Dendritic cell treated with granulocyte-macrophage colony-stimulating factor and Interleukin-4, amounts not matched to agents 40 ng/mL and 50 ng/mL, for 4 days (primary cell): ENCODE data around the gene CLCF1.

Source experiments
- H3K27ac Mint-ChIP-seq: one replicate; pipeline ENCODE4 v1.8.0; 2022; ENCODE audit warnings: mild to moderate bottlenecking, mixed read lengths
- H3K27me3 Mint-ChIP-seq: one replicate; pipeline ENCODE4 v1.8.0; 2022; ENCODE audit warnings: mild to moderate bottlenecking, mixed read lengths
- H3K36me3 Mint-ChIP-seq: one replicate; pipeline ENCODE4 v1.8.0; 2022; ENCODE audit warnings: low read depth, mixed read lengths
- H3K4me1 Mint-ChIP-seq: one replicate; pipeline ENCODE4 v1.8.0; 2022; ENCODE audit warnings: low read depth, mixed read lengths
- H3K4me3 Mint-ChIP-seq: one replicate; pipeline ENCODE4 v1.8.0; 2022; ENCODE audit warnings: mild to moderate bottlenecking, moderate library complexity, mixed read lengths
- H3K9me3 Mint-ChIP-seq: one replicate; pipeline ENCODE4 v1.8.0; 2022; ENCODE audit warnings: mixed read lengths
- intact Hi-C: fragments of 100-400 bp; cut with micrococcal nuclease; formaldehyde crosslinking; loops from one replicate; pipeline ENCODE4 v1.15.0; 2022

The CLCF1 gene

GRCh38 chr11:67412495-67413179 is 39.2 kb upstream of the CLCF1 start:
- H3K4me1 Mint-ChIP-seq = peaks cover 58% of the 10 kb centered on the region
- no peak overlapping the region for H3K27ac Mint-ChIP-seq
- intact Hi-C loops = no loop called here
- H3K27me3 Mint-ChIP-seq = peaks cover 67% of the 10 kb centered on the region
- H3K9me3 Mint-ChIP-seq = no peaks in the 10 kb centered on the region
- H3K4me3 Mint-ChIP-seq = no peak overlapping the region
- H3K36me3 Mint-ChIP-seq = no peaks in the 10 kb centered on the region

GRCh38 chr11:67411785-67412152 is 38.4 kb upstream of the CLCF1 start:
- no peak overlapping the region for H3K27ac Mint-ChIP-seq
- intact Hi-C loops = no loop called here
- peaks cover 60% of the 10 kb centered on the region for H3K4me1 Mint-ChIP-seq

GRCh38 chr11:67410984-67411784 is 37.8 kb upstream of the CLCF1 start:
- Mint-ChIP-seq H3K27ac (no peak overlapping the region), H3K36me3 (no peaks in the 10 kb centered on the region), H3K9me3 (no peaks in the 10 kb centered on the region), H3K27me3 (peaks cover 53% of the 10 kb centered on the region), H3K4me3 (no peak overlapping the region), H3K4me1 (peaks cover 60% of the 10 kb centered on the region)
- intact Hi-C loops = no loop called here

More at GRCh38 chr11:67411785-67412152, 38.4 kb upstream of the CLCF1 start:
- no peak overlapping the region for H3K4me3 Mint-ChIP-seq
- H3K27me3 Mint-ChIP-seq = peaks cover 59% of the 10 kb centered on the region
- H3K9me3 Mint-ChIP-seq = no peaks in the 10 kb centered on the region
- no peaks in the 10 kb centered on the region for H3K36me3 Mint-ChIP-seq

DNA sequence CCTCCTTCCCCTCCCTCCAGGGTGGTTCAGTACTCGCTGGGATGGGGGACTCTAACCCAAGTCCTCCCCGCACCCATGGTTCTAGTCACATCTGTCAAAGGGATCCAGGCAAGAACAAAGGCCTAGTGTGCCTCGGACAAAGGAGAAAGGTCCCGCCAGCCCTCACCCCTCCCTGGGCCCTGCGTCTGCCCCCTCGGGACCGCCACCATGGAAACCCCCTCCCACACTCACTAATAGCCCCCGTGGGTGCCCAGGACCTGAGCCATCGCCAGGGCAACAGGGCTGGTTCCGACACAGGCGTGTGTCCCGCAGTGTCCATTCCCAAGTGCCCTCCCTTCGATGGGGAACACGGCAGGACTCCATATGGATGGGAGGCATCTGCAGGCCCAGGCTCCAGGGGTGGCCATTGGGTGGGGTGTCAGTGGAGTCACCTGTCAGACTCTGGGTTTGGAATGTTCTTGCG is 37.0 kb upstream of the CLCF1 start:
- no peak overlapping the region for H3K4me3 Mint-ChIP-seq
- peaks cover 49% of the 10 kb centered on the region for H3K27me3 Mint-ChIP-seq
- H3K27ac Mint-ChIP-seq = no peak overlapping the region
- intact Hi-C loops = no loop called here
- H3K36me3 Mint-ChIP-seq = no peaks in the 10 kb centered on the region
- H3K9me3 Mint-ChIP-seq = no peaks in the 10 kb centered on the region
- peaks cover 62% of the 10 kb centered on the region for H3K4me1 Mint-ChIP-seq

DNA sequence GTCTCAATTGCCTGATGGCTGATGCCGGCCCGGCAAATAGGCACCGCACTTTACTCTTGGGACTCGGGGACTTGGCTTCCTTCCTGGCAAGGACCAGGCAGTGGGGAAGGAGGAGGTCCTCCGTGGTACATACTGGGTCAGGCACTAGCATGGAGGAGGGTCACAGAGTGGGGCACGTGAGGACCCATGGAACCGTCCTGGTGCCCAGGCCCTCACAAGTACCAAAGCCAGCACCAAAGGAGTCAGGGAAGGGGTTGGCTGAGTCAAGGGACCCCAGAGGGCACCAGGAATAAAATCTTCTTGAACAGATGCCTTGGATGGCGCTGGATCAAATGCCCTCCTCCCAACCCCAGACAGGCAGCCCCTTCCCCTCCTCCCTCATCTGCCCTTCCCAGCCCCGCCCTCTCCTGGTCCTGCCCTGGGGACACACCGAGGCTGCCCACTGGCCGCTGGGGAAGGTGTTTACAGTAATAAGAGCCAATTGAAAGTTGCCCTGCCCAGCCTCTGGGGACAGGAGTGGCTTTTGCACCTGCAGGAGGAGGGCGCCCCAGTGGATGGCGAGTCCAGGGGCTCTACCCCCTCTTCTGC is 36.5 kb upstream of the CLCF1 start:
- intact Hi-C loops = no loop called here
- Mint-ChIP-seq H3K4me1 (peaks cover 62% of the 10 kb centered on the region), H3K4me3 (peak overlapping the region; percentile 23), H3K36me3 (no peaks in the 10 kb centered on the region), H3K27me3 (peaks cover 44% of the 10 kb centered on the region), H3K27ac (no peak overlapping the region), H3K9me3 (no peaks in the 10 kb centered on the region)

DNA sequence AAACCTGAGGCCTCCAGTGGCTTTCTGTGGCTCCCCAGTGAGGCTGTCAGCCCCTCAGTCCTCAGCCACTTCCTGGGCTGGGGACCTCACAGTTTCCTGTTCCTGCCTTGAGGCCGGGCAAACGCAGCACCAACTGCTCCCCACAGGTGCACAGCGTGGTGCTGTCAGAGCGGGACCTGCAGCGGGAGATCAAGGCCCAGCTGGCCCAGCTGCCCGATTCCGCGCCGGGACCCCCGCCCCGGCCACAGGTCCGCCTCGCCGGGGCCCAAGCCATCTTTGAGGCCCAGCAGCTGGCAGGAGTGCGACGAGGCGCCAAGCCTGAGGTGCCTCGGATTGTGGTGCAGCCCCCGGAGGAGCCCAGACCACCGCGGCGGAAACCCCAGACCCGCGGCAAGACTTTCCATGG is 35.9 kb upstream of the CLCF1 start:
- Mint-ChIP-seq H3K9me3 (no peaks in the 10 kb centered on the region), H3K27ac (peak overlapping the region; percentile 47), H3K27me3 (peaks cover 38% of the 10 kb centered on the region), H3K4me3 (no peak overlapping the region), H3K36me3 (no peaks in the 10 kb centered on the region), H3K4me1 (peaks cover 67% of the 10 kb centered on the region)
- intact Hi-C loops = no loop called here

DNA sequence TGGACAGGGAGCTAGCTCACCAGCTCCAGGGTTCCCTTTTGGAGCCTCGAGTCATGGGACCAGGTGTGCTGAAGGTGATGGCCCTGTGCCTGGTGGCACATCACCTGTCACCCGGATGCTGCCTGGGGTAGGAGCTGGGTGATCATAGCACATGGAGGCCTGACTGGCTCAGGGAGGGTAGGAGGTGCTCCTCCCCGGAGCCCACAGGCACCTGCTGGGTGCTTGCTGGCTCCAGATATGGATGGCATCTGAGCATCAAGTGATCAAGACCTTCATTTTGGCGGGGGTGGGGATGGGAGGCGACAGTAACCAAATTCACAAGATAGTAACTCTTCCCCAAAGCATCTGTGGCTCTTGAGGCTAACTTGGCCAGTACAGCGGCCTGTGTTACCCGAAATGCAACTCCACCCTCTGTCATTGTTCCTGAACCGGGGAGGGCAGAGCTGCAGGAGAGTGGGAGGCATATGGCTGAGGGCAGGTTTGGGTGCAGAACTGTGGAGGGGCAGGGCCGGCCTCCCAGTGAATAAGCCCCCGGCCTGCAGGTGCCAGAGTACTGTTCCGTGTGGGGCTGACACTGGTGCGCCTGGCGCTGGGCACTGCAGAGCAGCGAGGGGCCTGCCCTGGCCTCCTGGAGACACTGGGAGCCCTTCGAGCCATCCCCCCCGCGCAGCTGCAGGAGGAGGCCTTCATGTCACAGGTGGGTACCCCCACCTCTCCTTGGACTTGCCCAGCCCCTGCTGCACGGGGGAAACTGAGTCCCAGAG is 35.2 kb upstream of the CLCF1 start:
- Mint-ChIP-seq H3K36me3 (no peaks in the 10 kb centered on the region), H3K4me3 (no peak overlapping the region), H3K9me3 (no peaks in the 10 kb centered on the region), H3K27ac (peak overlapping the region; percentile 47), H3K27me3 (peaks cover 31% of the 10 kb centered on the region), H3K4me1 (peaks cover 73% of the 10 kb centered on the region)
- intact Hi-C loops = no loop called here

GRCh38 chr11:67407688-67408163 is 34.3 kb upstream of the CLCF1 start:
- Mint-ChIP-seq H3K27ac (peak overlapping the region; percentile 71), H3K36me3 (no peaks in the 10 kb centered on the region), H3K4me1 (peaks cover 73% of the 10 kb centered on the region), H3K4me3 (no peak overlapping the region), H3K9me3 (no peaks in the 10 kb centered on the region), H3K27me3 (peaks cover 22% of the 10 kb centered on the region)
- intact Hi-C loops = no loop called here

GRCh38 chr11:67406969-67407687 is 33.7 kb upstream of the CLCF1 start:
- peak overlapping the region; percentile 71 for H3K27ac Mint-ChIP-seq
- no peaks in the 10 kb centered on the region for H3K9me3 Mint-ChIP-seq
- no peak overlapping the region for H3K4me3 Mint-ChIP-seq
- no peaks in the 10 kb centered on the region for H3K36me3 Mint-ChIP-seq
- peaks cover 72% of the 10 kb centered on the region for H3K4me1 Mint-ChIP-seq
- intact Hi-C loops = no loop called here
- H3K27me3 Mint-ChIP-seq = peaks cover 16% of the 10 kb centered on the region

- H3K27me3 Mint-ChIP-seq = peaks cover 10% of the 10 kb centered on the region
- peak overlapping the region; percentile 71 for H3K27ac Mint-ChIP-seq
- H3K9me3 Mint-ChIP-seq = no peaks in the 10 kb centered on the region
- intact Hi-C loops = no loop called here
- peaks cover 75% of the 10 kb centered on the region for H3K4me1 Mint-ChIP-seq
- no peaks in the 10 kb centered on the region for H3K36me3 Mint-ChIP-seq
- no peak overlapping the region for H3K4me3 Mint-ChIP-seq
These were observed 33.1 kb upstream of the CLCF1 start for GRCh38 chr11:67406420-67406968.

DNA sequence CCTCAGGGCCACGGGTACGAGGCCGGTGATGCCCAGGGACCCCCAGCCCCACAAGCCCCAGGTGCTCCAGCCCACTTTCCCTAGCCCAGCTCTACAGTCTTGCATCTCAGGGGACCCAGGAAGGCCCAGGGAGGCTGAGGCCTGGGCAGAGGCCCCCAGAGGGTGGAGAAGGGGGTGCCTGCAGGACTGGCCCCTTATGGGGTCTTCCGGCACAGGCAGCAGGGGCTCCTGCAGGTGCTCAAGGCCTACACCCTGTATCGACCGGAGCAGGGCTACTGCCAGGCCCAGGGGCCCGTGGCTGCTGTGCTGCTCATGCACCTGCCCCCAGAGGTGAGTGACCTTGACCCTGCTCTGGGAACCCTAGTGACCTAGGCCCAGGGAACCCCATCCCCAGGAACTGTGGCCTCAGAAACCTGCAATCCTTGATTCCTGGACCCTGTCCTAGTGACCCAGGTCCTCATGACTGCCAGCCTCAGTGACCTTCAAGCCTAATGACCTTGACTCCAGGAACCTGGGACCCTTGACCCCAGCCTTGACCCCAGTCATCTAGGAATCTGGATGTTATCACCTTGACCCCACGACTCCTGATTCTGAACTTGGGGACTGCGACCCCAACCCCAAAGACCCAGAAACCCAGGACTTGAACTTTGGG is 32.4 kb upstream of the CLCF1 start:
- Mint-ChIP-seq H3K4me3 (no peak overlapping the region), H3K36me3 (peaks cover under 1% of the 10 kb centered on the region), H3K27ac (peak overlapping the region; percentile 82), H3K4me1 (peaks cover 76% of the 10 kb centered on the region), H3K9me3 (no peaks in the 10 kb centered on the region), H3K27me3 (peaks cover 3% of the 10 kb centered on the region)
- intact Hi-C loops = no loop called here

- Mint-ChIP-seq H3K4me1 (peaks cover 83% of the 10 kb centered on the region), H3K9me3 (no peaks in the 10 kb centered on the region), H3K4me3 (no peak overlapping the region), H3K27me3 (no peaks in the 10 kb centered on the region), H3K27ac (peak overlapping the region; percentile 82), H3K36me3 (peaks cover 7% of the 10 kb centered on the region)
- intact Hi-C loops = no loop called here
These were observed 31.8 kb upstream of the CLCF1 start for GRCh38 chr11:67405196-67405567.
